Measurements from ENCODE around the gene AKAP13. TPM values are rescaled to one million over a fixed set of nuclear protein-coding genes. Genes with fewer than 3 reads are reported as not detected.

Gene AKAP13
- total and polyA plus RNA-seq, 2 donors (not counting 1 experiment from before 2014, with no cell fraction given) = 73.8 to 358 TPM

DNA sequence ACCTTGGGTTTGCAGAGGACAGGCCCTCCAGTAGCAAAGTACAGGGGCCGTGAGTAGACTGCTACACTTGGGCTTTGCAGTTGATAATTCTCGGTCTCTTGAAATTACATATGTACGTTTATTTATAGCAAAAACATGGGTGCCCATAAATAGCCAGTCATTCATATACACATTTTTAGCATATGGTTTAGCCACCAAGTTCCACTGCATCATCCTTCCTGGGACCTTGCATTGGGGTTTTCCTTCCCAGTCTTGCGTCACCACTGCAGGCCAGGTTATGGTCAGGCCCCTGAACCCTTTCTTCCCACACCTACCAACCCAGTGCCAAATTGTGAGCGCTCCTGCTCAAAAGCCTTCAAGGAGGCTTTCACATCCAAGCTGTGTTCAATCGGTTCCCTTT is 401.7 kb downstream of the AKAP13 start:
- no peak for DNase-seq
- no peak for ATAC-seq (ENCODE audit: low read depth)
- no peak overlapping the region for H2AFZ ChIP-seq (ENCODE audit: insufficient read depth, low read depth, low read length, poor library complexity, severe bottlenecking)
- no peak overlapping the region for H3K27ac Mint-ChIP-seq
- no peak overlapping the region for H3K4me3 Mint-ChIP-seq
- H3K79me2 ChIP-seq (ENCODE audit: control insufficient read depth, insufficient read depth, low read length) = no peaks in the 10 kb centered on the region
- H3K27me3 Mint-ChIP-seq = no peaks in the 10 kb centered on the region
- H3K9me3 Mint-ChIP-seq (ENCODE audit: insufficient read depth) = no peaks in the 10 kb centered on the region
- intact Hi-C loops (cut with micrococcal nuclease) = no loop called here
- H3K27ac ChIP-seq (ENCODE audit: low read length in 2 of 2) = no peak overlapping the region
- TF ChIP-seq, protein P1, sequence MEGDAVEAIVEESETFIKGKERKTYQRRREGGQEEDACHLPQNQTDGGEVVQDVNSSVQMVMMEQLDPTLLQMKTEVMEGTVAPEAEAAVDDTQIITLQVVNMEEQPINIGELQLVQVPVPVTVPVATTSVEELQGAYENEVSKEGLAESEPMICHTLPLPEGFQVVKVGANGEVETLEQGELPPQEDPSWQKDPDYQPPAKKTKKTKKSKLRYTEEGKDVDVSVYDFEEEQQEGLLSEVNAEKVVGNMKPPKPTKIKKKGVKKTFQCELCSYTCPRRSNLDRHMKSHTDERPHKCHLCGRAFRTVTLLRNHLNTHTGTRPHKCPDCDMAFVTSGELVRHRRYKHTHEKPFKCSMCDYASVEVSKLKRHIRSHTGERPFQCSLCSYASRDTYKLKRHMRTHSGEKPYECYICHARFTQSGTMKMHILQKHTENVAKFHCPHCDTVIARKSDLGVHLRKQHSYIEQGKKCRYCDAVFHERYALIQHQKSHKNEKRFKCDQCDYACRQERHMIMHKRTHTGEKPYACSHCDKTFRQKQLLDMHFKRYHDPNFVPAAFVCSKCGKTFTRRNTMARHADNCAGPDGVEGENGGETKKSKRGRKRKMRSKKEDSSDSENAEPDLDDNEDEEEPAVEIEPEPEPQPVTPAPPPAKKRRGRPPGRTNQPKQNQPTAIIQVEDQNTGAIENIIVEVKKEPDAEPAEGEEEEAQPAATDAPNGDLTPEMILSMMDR (IDR thresholded peaks at IDR 0.05) = no peak
- no peak for TF ChIP-seq EZH2 (IDR thresholded peaks at IDR 0.05; ENCODE audit: borderline replicate concordance, insufficient read depth, low read depth, low read length, poor library complexity, severe bottlenecking)
- H3K9ac ChIP-seq (ENCODE audit: low read length) = no peak overlapping the region
- no peaks in the 10 kb centered on the region for H3K36me3 ChIP-seq (replicated peaks in 1 of 2; ENCODE audit: control extremely low read depth in 1 of 2, control insufficient read depth in 1 of 2, extremely low read depth in 1 of 2, insufficient read depth in 2 of 2, low read length in 1 of 2)
- ChIA-PET POLR2A (no interaction called here), CTCF (no interaction called here)
- H3K9me3 ChIP-seq (ENCODE audit: control extremely low read depth in 1 of 3, control insufficient read depth in 2 of 3, insufficient read depth in 1 of 3, low read length in 2 of 3) = no peaks in the 10 kb centered on the region
- no peak overlapping the region for H3K4me2 ChIP-seq (replicated peaks; ENCODE audit: low read depth, low read length, poor library complexity, severe bottlenecking)
- WGBS (ENCODE audit: insufficient coverage) = 94% methylated on average over 6 of the region's 6 CpGs
- peaks cover 11% of the 10 kb centered on the region for H3K4me1 Mint-ChIP-seq
- peaks cover 4 to 10% of the 10 kb centered on the region in 2 donors for H3K4me1 ChIP-seq (ENCODE audit: control insufficient read depth in 2 of 2, insufficient read depth in 2 of 2, low read length in 2 of 2)
- H4K20me1 ChIP-seq (ENCODE audit: control insufficient read depth, insufficient read depth, low read length, poor library complexity, severe bottlenecking) = no peaks in the 10 kb centered on the region
- H3K4me3 ChIP-seq (ENCODE audit: control extremely low read depth in 1 of 5, extremely low read depth in 1 of 5, insufficient read depth in 1 of 5, low read depth in 2 of 5, low read length in 4 of 5) = no peak overlapping the region
- H3K27me3 ChIP-seq (replicated peaks in 1 of 4; ENCODE audit: control extremely low read depth in 1 of 4, control insufficient read depth in 3 of 4, insufficient read depth in 4 of 4, low read length in 3 of 4) = no peaks in the 10 kb centered on the region

DNA sequence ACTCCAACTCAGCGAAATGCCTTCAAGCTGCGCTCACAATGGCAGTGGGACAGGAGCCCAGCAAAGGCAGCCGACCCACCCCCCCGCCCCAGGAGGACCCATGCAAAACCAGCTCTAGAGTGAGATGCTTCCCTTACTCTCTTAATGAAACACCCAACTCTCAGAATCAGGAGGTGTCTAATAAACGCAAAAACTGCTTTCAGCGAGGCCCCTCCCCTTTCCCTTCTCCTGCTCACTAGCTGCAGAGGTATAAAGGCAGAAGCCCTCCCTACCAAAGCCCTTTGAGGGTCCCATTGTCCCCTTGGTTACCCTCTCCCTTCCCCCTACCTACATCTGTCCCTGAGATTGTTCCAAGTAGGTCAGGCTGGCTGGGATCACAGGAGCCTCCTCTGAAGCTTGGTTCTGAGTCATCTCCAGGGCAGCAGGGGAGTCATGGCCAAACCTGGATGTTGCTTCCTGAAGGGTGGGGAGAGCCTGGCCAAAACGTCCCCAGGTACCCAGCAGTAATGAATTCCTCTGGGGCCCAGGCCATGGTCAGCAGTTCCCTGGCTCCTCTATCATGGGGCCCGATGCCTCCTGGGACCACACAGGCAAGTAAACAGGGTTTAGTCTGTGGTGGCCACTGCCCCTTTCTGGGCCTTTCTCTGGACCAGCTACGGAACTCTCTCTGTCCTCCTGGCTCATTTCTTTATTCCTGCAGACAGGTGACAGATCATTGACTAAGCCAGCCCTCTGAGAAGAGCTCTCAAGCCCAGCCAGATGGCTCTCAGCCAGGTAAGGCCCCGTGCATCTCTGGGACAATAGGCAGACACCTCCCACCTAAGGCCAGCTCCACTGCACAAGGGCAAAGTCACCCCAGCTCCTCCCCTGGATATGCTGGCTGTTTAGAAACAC is 405.7 kb downstream of the AKAP13 start:
- Histone ChIP-seq H3K9ac (ENCODE audit: low read length) (no peak overlapping the region), H3K36me3 (replicated peaks in 1 of 2; ENCODE audit: control extremely low read depth in 1 of 2, control insufficient read depth in 1 of 2, extremely low read depth in 1 of 2, insufficient read depth in 2 of 2, low read length in 1 of 2) (no peaks in the 10 kb centered on the region), H3K79me2 (ENCODE audit: control insufficient read depth, insufficient read depth, low read length) (no peaks in the 10 kb centered on the region), H3K27me3 (replicated peaks in 1 of 4; ENCODE audit: control extremely low read depth in 1 of 4, control insufficient read depth in 3 of 4, insufficient read depth in 4 of 4, low read length in 3 of 4) (no peaks in the 10 kb centered on the region), H3K4me3 (ENCODE audit: control extremely low read depth in 1 of 5, extremely low read depth in 1 of 5, insufficient read depth in 1 of 5, low read depth in 2 of 5, low read length in 4 of 5) (no peak overlapping the region), H3K4me2 (replicated peaks; ENCODE audit: low read depth, low read length, poor library complexity, severe bottlenecking) (no peak overlapping the region), H3K9me3 (ENCODE audit: control extremely low read depth in 1 of 3, control insufficient read depth in 2 of 3, insufficient read depth in 1 of 3, low read length in 2 of 3) (no peaks in the 10 kb centered on the region), H3K4me1 (ENCODE audit: control insufficient read depth in 2 of 2, insufficient read depth in 2 of 2, low read length in 2 of 2) (peaks cover 4 to 10% of the 10 kb centered on the region in 2 donors), H3K27ac (ENCODE audit: low read length in 2 of 2) (no peak overlapping the region), H2AFZ (ENCODE audit: insufficient read depth, low read depth, low read length, poor library complexity, severe bottlenecking) (peak overlapping the region; percentile 50), H4K20me1 (ENCODE audit: control insufficient read depth, insufficient read depth, low read length, poor library complexity, severe bottlenecking) (no peaks in the 10 kb centered on the region)
- Mint-ChIP-seq H3K9me3 (ENCODE audit: insufficient read depth) (no peaks in the 10 kb centered on the region), H3K4me1 (peaks cover 11% of the 10 kb centered on the region), H3K4me3 (no peak overlapping the region), H3K27ac (no peak overlapping the region), H3K27me3 (no peaks in the 10 kb centered on the region)
- TF ChIP-seq, protein P1 (IDR thresholded peaks at IDR 0.05) = no peak
- TF ChIP-seq EZH2 (IDR thresholded peaks at IDR 0.05; ENCODE audit: borderline replicate concordance, insufficient read depth, low read depth, low read length, poor library complexity, severe bottlenecking) = no peak
- CTCF ChIA-PET = interaction anchor here (0.8 kb wide), 1 partner anchor 36 kb away, joined by 4 read pairs; no protein-coding TSS in a partner anchor
- POLR2A ChIA-PET = no interaction called here
- WGBS (ENCODE audit: insufficient coverage) = 72% methylated on average over 8 of the region's 10 CpGs
- ATAC-seq (ENCODE audit: low read depth) (no peak), DNase-seq (no peak)
- intact Hi-C loops (cut with micrococcal nuclease) = no loop called here

Measured in B cell (primary cell).